Vagina (tissue), 2 donors: ENCODE measurements around the gene VSTM2B. TPM values are rescaled to one million over a fixed set of nuclear protein-coding genes. Genes with fewer than 3 reads are reported as not detected.

Source experiments
- DNase-seq, 2 donors: peaks; one replicate each; pipeline ENCODE4 v3.0.0-alpha.2; 2017; ENCODE audit errors: extremely low spot score in 2 of 2
- H3K27ac ChIP-seq: fragments of 200-600 bp; sonication (generic); one replicate; pipeline ENCODE4 v1.5.1; 2019
- H3K27me3 ChIP-seq: fragments of 200-600 bp; sonication (generic); one replicate; pipeline ENCODE4 v1.5.1; 2019
- H3K36me3 ChIP-seq, 2 donors: fragments of 200-600 bp; sonication (generic); one replicate each; pipeline ENCODE4 v1.5.1; 2017 to 2019
- H3K4me1 ChIP-seq: fragments of 200-600 bp; sonication (generic); one replicate; pipeline ENCODE4 v1.5.1; 2019
- H3K4me3 ChIP-seq, 2 donors: fragments of 200-600 bp; sonication (generic); 1 replicate in 1 of 2; 2 replicates in 1 of 2; pipeline ENCODE4 v1.5.1; 2016 to 2019
- H3K9me3 ChIP-seq: fragments of 200-600 bp; sonication (generic); one replicate; pipeline ENCODE4 v1.5.1; 2019
- POLR2A ChIP-seq, 2 donors: fragments of 450-650 bp; IDR thresholded peaks; one replicate each; pipeline ENCODE4 v1.6.1; 2017; ENCODE audit warnings: antibody characterized with exemption in 2 of 2, mild to moderate bottlenecking in 2 of 2, moderate library complexity in 2 of 2
- POLR2AphosphoS5 ChIP-seq, 2 donors: sonication (generic); formaldehyde crosslinking; IDR thresholded peaks; one replicate each; pipeline ENCODE4 v1.9.0; 2017; ENCODE audit warnings: antibody characterized with exemption in 2 of 2, mild to moderate bottlenecking in 2 of 2, low read depth in 1 of 2; ENCODE audit not compliant: insufficient read depth in 1 of 2
- intact Hi-C: fragments of 100-400 bp; cut with DNase I; formaldehyde crosslinking; loops from one replicate; pipeline ENCODE4 v1.15.1; 2023
- total RNA-seq: library from RNA; depleted of rRNA; stranded (reverse); fragments of >200 nt; gene quantifications from one replicate; pipeline ENCODE4 v1.2.3, GENCODE V29; 2016
- TF ChIP-seq, protein P1 (sequence below), 3 experiments: fragments of 450-650 bp in 2 of 3; fragments of 200-600 bp in 1 of 3; sonication (generic) in 1 of 3; IDR thresholded peaks; one replicate each; pipeline ENCODE4 v1.5.1; 2017 to 2019; ENCODE audit warnings: antibody characterized with exemption in 3 of 3, mild to moderate bottlenecking in 2 of 3, moderate library complexity in 2 of 3

Gene VSTM2B
- total RNA-seq, 1 donor from 2014 or later: 0.98 TPM

DNA sequence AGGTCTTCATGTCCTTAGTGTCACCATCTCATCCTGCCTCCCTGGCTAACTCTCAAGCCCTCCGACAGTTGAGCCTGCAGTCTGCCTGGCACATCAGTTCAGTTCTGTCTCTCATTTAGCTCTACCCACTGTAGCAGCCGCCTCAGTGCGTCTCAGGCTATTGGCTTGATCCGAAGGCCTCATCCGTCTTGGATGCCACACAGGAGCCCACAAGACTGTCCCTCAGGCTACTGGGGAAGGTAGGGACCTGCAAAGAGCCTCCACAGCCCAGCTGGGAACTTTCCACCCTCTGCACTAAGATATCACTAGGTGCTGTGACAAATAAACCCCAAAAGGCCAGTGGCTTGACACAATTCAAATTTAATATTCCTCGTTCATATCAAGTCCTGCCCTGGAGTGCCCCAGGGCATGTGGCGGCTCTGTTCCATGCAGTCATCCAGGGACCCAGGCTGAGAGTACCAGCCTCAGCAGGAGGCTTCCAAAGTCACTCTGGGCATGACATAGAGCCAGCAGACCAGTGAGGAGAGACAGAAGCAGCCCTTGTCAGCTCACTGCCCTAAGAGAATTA is 5.7 kb downstream of the VSTM2B start:
- Histone ChIP-seq H3K36me3 (no peaks in the 10 kb centered on the region), H3K27me3 (peaks cover 4% of the 10 kb centered on the region), H3K9me3 (no peaks in the 10 kb centered on the region), H3K27ac (no peak overlapping the region), H3K4me3 (no peak overlapping the region), H3K4me1 (peaks cover 33% of the 10 kb centered on the region)
- intact Hi-C loops: no loop called here
- DNase-seq: no peak
- TF ChIP-seq, protein P1, sequence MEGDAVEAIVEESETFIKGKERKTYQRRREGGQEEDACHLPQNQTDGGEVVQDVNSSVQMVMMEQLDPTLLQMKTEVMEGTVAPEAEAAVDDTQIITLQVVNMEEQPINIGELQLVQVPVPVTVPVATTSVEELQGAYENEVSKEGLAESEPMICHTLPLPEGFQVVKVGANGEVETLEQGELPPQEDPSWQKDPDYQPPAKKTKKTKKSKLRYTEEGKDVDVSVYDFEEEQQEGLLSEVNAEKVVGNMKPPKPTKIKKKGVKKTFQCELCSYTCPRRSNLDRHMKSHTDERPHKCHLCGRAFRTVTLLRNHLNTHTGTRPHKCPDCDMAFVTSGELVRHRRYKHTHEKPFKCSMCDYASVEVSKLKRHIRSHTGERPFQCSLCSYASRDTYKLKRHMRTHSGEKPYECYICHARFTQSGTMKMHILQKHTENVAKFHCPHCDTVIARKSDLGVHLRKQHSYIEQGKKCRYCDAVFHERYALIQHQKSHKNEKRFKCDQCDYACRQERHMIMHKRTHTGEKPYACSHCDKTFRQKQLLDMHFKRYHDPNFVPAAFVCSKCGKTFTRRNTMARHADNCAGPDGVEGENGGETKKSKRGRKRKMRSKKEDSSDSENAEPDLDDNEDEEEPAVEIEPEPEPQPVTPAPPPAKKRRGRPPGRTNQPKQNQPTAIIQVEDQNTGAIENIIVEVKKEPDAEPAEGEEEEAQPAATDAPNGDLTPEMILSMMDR (IDR thresholded peaks at IDR 0.05): no peak

DNA sequence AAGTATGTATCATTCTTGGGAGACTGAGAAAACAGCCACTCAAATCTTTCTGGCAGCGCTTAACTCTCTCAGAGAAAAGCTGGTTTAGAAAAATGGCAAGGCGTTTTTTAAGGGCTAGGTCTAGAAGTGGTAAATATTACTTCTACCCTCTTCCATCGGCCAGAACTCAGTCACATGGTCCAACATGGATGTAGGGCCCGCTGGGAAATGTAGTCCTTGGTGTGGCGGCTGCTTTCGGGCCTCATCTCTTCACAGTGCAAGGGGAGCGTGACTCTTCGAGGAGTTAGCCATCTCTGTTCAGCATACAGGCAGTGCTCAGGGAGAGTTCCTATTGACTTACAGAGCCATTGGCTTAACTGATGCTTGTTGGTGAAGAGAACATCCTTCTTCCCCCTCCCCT is 6.3 kb downstream of the VSTM2B start:
- DNase-seq: no peak
- Histone ChIP-seq H3K9me3 (no peaks in the 10 kb centered on the region), H3K27me3 (peaks cover 4% of the 10 kb centered on the region), H3K4me3 (no peak overlapping the region), H3K36me3 (no peaks in the 10 kb centered on the region), H3K27ac (no peak overlapping the region), H3K4me1 (peaks cover 27% of the 10 kb centered on the region)
- TF ChIP-seq POLR2A (IDR thresholded peaks at IDR 0.05) (no peak), POLR2AphosphoS5 (IDR thresholded peaks at IDR 0.05; ENCODE audit: insufficient read depth in 1 of 2, low read depth in 1 of 2) (no peak)
- TF ChIP-seq, protein P1 (IDR thresholded peaks at IDR 0.05): no peak
- intact Hi-C loops: no loop called here

DNA sequence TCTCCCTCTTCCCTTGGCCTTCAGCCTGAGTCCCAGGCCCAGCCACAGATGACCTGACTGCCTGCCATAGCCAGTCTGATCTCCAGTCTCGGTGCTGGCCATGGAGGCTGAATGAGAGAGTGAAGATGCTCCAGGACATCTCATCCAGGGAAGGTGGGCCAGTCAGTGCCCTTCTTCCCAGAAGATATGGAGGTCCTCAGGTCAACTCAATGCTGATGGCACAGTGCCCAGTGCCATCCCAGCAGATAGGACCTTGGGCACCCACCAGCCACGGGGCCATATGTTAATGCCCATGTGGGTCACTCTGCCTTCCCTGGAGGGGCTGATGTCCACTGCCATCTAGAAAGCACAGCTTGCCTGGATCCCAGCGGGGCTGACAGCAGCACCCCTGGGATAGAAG is 7.2 kb downstream of the VSTM2B start:
- DNase-seq: no peak
- Histone ChIP-seq H3K9me3 (no peaks in the 10 kb centered on the region), H3K36me3 (no peaks in the 10 kb centered on the region), H3K4me1 (peaks cover 18% of the 10 kb centered on the region), H3K27me3 (peaks cover 3% of the 10 kb centered on the region), H3K4me3 (no peak overlapping the region), H3K27ac (no peak overlapping the region)
- intact Hi-C loops: no loop called here
- no peak for TF ChIP-seq POLR2AphosphoS5 (IDR thresholded peaks at IDR 0.05; ENCODE audit: insufficient read depth in 1 of 2, low read depth in 1 of 2)
- TF ChIP-seq, protein P1 (IDR thresholded peaks at IDR 0.05): no peak
- no peak for TF ChIP-seq POLR2A (IDR thresholded peaks at IDR 0.05)

DNA sequence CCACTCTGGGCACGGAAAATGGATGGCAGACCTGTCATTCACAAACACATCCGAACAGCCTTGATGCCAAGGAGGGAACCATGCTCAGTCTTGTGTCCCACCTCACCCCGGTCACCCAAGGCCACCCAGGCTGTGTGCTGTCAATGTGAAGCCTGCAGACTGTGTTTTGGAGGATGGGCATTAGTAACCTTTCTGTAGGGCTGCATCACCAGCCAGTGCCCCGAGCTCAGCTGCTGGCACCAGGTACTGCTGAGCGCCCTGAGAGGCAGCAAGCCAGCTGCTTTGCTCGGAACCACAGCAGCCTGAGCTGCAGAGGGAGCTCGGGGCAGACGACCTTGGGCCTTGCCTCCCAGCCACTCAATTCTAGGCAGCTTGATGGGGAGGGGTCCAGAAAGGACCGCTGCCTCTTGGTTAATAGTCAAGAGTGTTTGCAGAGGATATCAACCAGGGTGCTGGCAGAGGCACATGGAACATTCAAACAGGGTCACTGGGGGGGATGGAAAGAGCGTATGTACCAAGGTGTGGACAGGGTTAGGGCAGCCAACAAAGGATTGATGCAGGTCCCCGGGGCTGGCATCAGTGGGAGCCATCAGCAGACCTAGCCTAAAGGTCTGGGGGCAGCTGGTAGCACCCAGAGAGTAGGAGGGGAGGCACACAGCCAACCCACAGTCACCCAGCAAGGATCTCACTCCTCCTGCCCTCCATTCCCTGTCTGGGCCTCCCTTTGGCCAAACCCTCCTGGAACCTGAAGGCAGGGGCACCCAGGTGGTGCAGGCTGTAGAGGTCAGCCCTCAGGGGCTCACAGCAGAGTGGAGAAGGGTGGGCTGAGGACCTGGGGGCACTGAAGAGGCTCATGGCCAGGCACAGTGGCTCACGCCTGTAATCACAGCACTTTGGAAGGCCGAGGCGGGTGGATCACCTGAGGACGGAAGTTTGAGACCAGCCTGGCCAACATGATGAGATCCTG is 8.1 kb downstream of the VSTM2B start:
- DNase-seq: no peak
- H3K27ac ChIP-seq: no peak overlapping the region
- no peaks in the 10 kb centered on the region for H3K9me3 ChIP-seq
- no peak overlapping the region for H3K4me3 ChIP-seq
- no peaks in the 10 kb centered on the region for H3K36me3 ChIP-seq
- peaks cover 9% of the 10 kb centered on the region for H3K4me1 ChIP-seq
- intact Hi-C loops: no loop called here
- no peaks in the 10 kb centered on the region for H3K27me3 ChIP-seq
- no peak for TF ChIP-seq POLR2A (IDR thresholded peaks at IDR 0.05)
- TF ChIP-seq POLR2AphosphoS5 (IDR thresholded peaks at IDR 0.05; ENCODE audit: insufficient read depth in 1 of 2, low read depth in 1 of 2): no peak

DNA sequence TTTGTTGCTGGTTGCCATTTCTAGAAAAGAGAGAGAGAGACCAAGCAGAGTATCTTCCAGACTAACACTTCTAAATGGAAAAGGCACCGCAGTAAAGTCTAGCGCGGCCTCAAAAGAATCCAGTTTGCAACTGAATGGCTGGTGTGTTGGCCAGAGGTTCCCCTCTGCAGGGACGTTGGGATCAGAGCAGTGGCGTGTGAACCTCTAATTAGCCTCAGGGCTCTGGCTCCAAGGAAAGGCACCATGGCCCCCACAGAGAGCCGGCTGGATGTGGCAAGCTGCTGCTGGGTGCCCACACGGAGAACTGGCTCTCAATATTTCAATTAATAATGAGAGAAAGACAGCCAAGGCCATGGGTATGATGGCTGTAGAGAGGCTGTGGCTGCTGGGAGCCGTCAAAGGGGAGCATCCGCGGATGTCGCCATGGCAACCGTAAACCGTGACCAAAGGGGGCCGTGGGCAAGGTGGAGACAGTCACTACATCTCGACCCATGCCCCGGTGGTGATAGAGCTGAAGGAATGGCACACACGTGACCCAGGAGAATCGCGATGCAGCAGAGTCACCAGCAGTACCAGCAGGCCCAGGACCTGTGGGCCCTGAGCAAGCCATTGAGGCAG is 9.5 kb downstream of the VSTM2B start:
- Histone ChIP-seq H3K4me1 (no peaks in the 10 kb centered on the region), H3K27ac (no peak overlapping the region), H3K9me3 (no peaks in the 10 kb centered on the region), H3K36me3 (no peaks in the 10 kb centered on the region), H3K4me3 (no peak overlapping the region), H3K27me3 (no peaks in the 10 kb centered on the region)
- intact Hi-C loops: no loop called here
- TF ChIP-seq POLR2A (IDR thresholded peaks at IDR 0.05) (no peak), POLR2AphosphoS5 (IDR thresholded peaks at IDR 0.05; ENCODE audit: insufficient read depth in 1 of 2, low read depth in 1 of 2) (no peak)
- TF ChIP-seq, protein P1 (IDR thresholded peaks at IDR 0.05): no peak
- no peak for DNase-seq
